B cell (primary cell): ENCODE measurements around the gene TECTA.

ENCODE experiments used
- CTCF ChIP-seq: fragments of 200-600 bp; IDR thresholded peaks from one replicate; pipeline ENCODE4 v1.8.0; 2022; ENCODE audit warnings: antibody characterized with exemption, mild to moderate bottlenecking
- EZH2 ChIP-seq: IDR thresholded peaks from 2 replicates; pipeline ENCODE4 v1.6.1; 2012; ENCODE audit warnings: borderline replicate concordance, low read depth, mild to moderate bottlenecking, moderate library complexity, low read length; ENCODE audit not compliant: insufficient read depth, poor library complexity, severe bottlenecking

- no peak for TF ChIP-seq EZH2
- TF ChIP-seq CTCF, result no peak
These were observed 44.8 kb downstream of the TECTA start for GRCh38 chr11:121145826-121146225.
